Prostate gland (tissue), 2 donors: Measurements from ENCODE around the gene ACACA.

Experiments used
- POLR2A ChIP-seq: fragments of 450-650 bp; IDR thresholded peaks from one replicate; pipeline ENCODE4 v1.6.1; 2016; ENCODE audit warnings: antibody characterized with exemption, mild to moderate bottlenecking
- POLR2AphosphoS5 ChIP-seq: sonication (generic); formaldehyde crosslinking; IDR thresholded peaks from one replicate; pipeline ENCODE4 v1.6.1; 2017; ENCODE audit warnings: antibody characterized with exemption
- TF ChIP-seq, protein P1 (sequence below), 4 experiments: fragments of 200-600 bp in 2 of 4; fragments of 450-650 bp in 2 of 4; sonication (generic) in 2 of 4; IDR thresholded peaks; 1 replicate in 3 of 4; 2 replicates in 1 of 4; pipeline ENCODE4 v1.5.1; 2016 to 2019; ENCODE audit warnings: antibody characterized with exemption in 4 of 4, mild to moderate bottlenecking in 2 of 4, moderate library complexity in 2 of 4

- TF ChIP-seq POLR2AphosphoS5, result no peak
- TF ChIP-seq, protein P1, sequence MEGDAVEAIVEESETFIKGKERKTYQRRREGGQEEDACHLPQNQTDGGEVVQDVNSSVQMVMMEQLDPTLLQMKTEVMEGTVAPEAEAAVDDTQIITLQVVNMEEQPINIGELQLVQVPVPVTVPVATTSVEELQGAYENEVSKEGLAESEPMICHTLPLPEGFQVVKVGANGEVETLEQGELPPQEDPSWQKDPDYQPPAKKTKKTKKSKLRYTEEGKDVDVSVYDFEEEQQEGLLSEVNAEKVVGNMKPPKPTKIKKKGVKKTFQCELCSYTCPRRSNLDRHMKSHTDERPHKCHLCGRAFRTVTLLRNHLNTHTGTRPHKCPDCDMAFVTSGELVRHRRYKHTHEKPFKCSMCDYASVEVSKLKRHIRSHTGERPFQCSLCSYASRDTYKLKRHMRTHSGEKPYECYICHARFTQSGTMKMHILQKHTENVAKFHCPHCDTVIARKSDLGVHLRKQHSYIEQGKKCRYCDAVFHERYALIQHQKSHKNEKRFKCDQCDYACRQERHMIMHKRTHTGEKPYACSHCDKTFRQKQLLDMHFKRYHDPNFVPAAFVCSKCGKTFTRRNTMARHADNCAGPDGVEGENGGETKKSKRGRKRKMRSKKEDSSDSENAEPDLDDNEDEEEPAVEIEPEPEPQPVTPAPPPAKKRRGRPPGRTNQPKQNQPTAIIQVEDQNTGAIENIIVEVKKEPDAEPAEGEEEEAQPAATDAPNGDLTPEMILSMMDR (IDR thresholded peaks at IDR 0.05), result no peak
- no peak for TF ChIP-seq POLR2A
Measured at GRCh38 chr17:37103231-37103630, 303.4 kb downstream of the ACACA start.
